OCI-LY7 (cell line): ENCODE results near the gene PPIP5K2. TPM values are rescaled to one million over a fixed set of nuclear protein-coding genes. Genes with fewer than 3 reads are reported as not detected.

Experiments used
- BruUV-seq: library from RNA; stranded (reverse); fragments of 400-500 nt; replicated peaks from 2 replicates; lab custom pipeline; 2021; lab: Mats Ljungman, UMichigan
- CTCF ChIA-PET: fragments of 300-600 bp; sonication (Branson Sonifier 250); formaldehyde crosslinking; loops from one replicate; lab custom pipeline; 2022; ENCODE audit warnings: antibody characterized with exemption; ENCODE audit not compliant: unreplicated experiment; lab: Charles Lee
- POLR2A ChIA-PET: fragments of 300-600 bp; sonication (Branson Sonifier 250); formaldehyde crosslinking; loops from one replicate; lab custom pipeline; 2022; ENCODE audit warnings: antibody characterized with exemption; lab: Charles Lee
- DNase-seq: peaks from one replicate; pipeline ENCODE4 v3.0.0-alpha.2; 2015; ENCODE audit warnings: low spot score
- H2AFZ ChIP-seq: fragments of 200-600 bp; sonication (generic), shearing (Covaris generic); 2 replicates; pipeline ENCODE4 v1.6.1; 2014; ENCODE audit warnings: mild to moderate bottlenecking, antibody characterized with exemption, low read length, moderate library complexity
- H3K27ac ChIP-seq: fragments of 200-600 bp; sonication (generic); 2 replicates; pipeline ENCODE4 v1.5.1; 2014; ENCODE audit warnings: mixed run types, low read depth, mild to moderate bottlenecking, moderate library complexity, low read length, inconsistent platforms; ENCODE audit not compliant: poor library complexity, severe bottlenecking
- H3K36me3 ChIP-seq: fragments of 200-600 bp; sonication (generic); 2 replicates; pipeline ENCODE4 v1.6.1; 2014; ENCODE audit warnings: mild to moderate bottlenecking, antibody characterized with exemption, low read length, moderate library complexity, mixed read lengths; ENCODE audit not compliant: insufficient read depth
- H3K4me1 ChIP-seq: fragments of 200-600 bp; sonication (generic); 2 replicates; pipeline ENCODE4 v1.5.1; 2014; ENCODE audit warnings: mild to moderate bottlenecking, low read length; ENCODE audit not compliant: insufficient read depth, poor library complexity, severe bottlenecking
- H3K4me2 ChIP-seq: fragments of 200-600 bp; sonication (generic); 2 replicates; pipeline ENCODE4 v1.6.1; 2014; ENCODE audit warnings: mild to moderate bottlenecking, low read length
- H3K4me3 ChIP-seq: fragments of 200-600 bp; sonication (generic); 2 replicates; pipeline ENCODE4 v1.5.1; 2014; ENCODE audit warnings: mild to moderate bottlenecking, low read depth, low read length; ENCODE audit not compliant: poor library complexity, severe bottlenecking
- H3K79me2 ChIP-seq: fragments of 200-600 bp; sonication (generic); 2 replicates; pipeline ENCODE4 v1.6.1; 2016; ENCODE audit warnings: low read depth, mild to moderate bottlenecking, low read length, moderate library complexity, mixed read lengths; ENCODE audit not compliant: insufficient read depth
- H3K9me2 ChIP-seq: fragments of 200-600 bp; sonication (generic); 2 replicates; pipeline ENCODE4 v1.6.1; 2016; ENCODE audit warnings: mild to moderate bottlenecking, low read length, mixed read lengths; ENCODE audit not compliant: insufficient read depth
- H3K9me3 ChIP-seq: fragments of 200-600 bp; sonication (generic); 2 replicates; pipeline ENCODE4 v1.6.1; 2014; ENCODE audit warnings: mild to moderate bottlenecking, mixed run types, low read length, mixed read lengths
- H4K20me1 ChIP-seq: fragments of 200-600 bp; sonication (generic); 2 replicates; pipeline ENCODE4 v1.6.1; 2014; ENCODE audit warnings: mild to moderate bottlenecking, antibody characterized with exemption, low read length, moderate library complexity, mixed read lengths; ENCODE audit not compliant: insufficient read depth
- EZH2phosphoT487 ChIP-seq: fragments of 200-600 bp; sonication (generic); IDR thresholded peaks from 2 replicates; pipeline ENCODE4 v1.6.1; 2018; ENCODE audit warnings: low read depth, borderline replicate concordance, mild to moderate bottlenecking, mixed run types, antibody characterized with exemption, low read length, moderate library complexity, mixed read lengths
- intact Hi-C: fragments of 100-400 bp; cut with micrococcal nuclease; formaldehyde crosslinking; loops from one replicate; pipeline ENCODE4 v1.10.0; 2022; ENCODE audit not compliant: unreplicated experiment
- total RNA-seq, 2 experiments: library from RNA; depleted of rRNA in 1 of 2; stranded (reverse); fragments of >200 nt in 1 of 2; shearing (Covaris generic) in 1 of 2; gene quantifications; 2 replicates each; pipeline ENCODE4 v1.2.3, GENCODE V29; 2014 to 2022
- TF ChIP-seq, protein P1 (sequence below): fragments of 200-600 bp; sonication (generic); conservative IDR thresholded peaks from 2 replicates; pipeline ENCODE4 v1.5.1; 2014; ENCODE audit warnings: mild to moderate bottlenecking, antibody characterized with exemption, low read length, moderate library complexity, mixed read lengths

The PPIP5K2 gene
- total RNA-seq, 2 experiments from 2014 or later: 45.5 to 80.0 TPM

DNA sequence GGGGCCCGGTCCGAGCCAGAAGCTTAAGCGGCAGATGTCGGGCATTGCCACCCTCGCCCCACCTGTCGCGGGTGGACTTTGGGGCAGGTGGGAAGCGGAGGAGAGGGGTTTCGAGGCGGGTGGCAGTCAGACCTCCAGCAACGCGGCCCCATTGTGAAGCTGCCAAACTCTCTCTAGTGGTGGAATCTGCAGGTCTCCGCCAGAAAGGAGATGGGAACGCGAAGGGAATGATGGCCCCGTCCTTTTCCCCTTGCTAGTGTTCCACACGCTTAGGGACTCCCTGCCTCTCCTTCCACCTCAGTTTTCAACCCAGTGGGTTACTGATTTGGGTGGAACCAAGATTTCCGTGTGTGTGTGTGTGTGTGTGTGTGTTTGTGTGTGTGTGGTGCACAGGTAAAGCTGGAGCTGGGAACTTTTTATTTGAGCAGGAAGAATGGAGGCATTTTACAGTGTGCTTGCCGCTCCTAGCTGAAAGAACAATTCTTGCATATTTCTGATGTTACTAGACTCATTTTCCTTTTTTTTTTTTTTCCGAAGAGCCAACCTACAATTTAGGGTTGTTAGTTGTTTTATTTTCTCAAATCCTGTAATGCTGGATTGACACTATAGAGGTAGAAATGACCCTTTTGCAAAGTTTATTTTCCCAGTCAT is 139.7 kb downstream of the PPIP5K2 start:
- no TSS peak for BruUV-seq
- Histone ChIP-seq H3K79me2 (peaks cover 50% of the 10 kb centered on the region), H3K27ac (peak overlapping the region; percentile 62), H3K36me3 (no peaks in the 10 kb centered on the region), H3K4me1 (peaks cover 18% of the 10 kb centered on the region), H2AFZ (peak overlapping the region; percentile 51; the same call in 1 of the 2 replicates), H3K9me2 (no peaks in the 10 kb centered on the region), H3K4me2 (peak overlapping the region; percentile 79), H3K4me3 (peak overlapping the region; percentile 81), H3K9me3 (no peaks in the 10 kb centered on the region), H4K20me1 (peaks cover 17% of the 10 kb centered on the region)
- DNase-seq: no peak
- intact Hi-C loops: no loop called here
- no peak for TF ChIP-seq EZH2phosphoT487
- TF ChIP-seq, protein P1, sequence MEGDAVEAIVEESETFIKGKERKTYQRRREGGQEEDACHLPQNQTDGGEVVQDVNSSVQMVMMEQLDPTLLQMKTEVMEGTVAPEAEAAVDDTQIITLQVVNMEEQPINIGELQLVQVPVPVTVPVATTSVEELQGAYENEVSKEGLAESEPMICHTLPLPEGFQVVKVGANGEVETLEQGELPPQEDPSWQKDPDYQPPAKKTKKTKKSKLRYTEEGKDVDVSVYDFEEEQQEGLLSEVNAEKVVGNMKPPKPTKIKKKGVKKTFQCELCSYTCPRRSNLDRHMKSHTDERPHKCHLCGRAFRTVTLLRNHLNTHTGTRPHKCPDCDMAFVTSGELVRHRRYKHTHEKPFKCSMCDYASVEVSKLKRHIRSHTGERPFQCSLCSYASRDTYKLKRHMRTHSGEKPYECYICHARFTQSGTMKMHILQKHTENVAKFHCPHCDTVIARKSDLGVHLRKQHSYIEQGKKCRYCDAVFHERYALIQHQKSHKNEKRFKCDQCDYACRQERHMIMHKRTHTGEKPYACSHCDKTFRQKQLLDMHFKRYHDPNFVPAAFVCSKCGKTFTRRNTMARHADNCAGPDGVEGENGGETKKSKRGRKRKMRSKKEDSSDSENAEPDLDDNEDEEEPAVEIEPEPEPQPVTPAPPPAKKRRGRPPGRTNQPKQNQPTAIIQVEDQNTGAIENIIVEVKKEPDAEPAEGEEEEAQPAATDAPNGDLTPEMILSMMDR: no peak
- ChIA-PET POLR2A (interaction anchor here (0.6 to 2.3 kb wide), 9 partner anchors 12 to 547 kb away, joined by 3 to 7 read pairs (median 3); partner anchors contain the start of genes GIN1 and PPIP5K2), CTCF (no interaction called here)

DNA sequence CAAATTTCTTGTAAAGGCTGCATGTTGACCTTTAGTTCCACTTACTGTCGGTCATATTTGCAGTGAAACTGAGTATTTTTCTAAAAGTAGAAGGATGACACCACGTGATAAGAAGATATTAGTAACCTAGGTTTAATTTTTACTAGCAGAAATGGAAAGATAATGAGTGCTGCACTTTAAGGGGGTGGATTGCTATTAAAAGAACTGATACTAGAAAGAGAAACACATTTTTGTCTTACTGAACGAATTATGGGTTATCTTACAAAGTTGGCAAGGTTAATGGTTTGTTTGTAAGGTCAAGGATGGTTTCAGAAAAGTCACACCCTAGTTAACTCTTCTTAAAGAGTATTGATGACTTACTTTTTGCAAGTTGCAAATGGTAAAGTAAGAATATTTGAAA is 140.8 kb downstream of the PPIP5K2 start:
- H3K9me2 ChIP-seq: no peaks in the 10 kb centered on the region
- peaks cover 55% of the 10 kb centered on the region for H3K79me2 ChIP-seq
- peaks cover 21% of the 10 kb centered on the region for H4K20me1 ChIP-seq
- ChIA-PET CTCF (no interaction called here), POLR2A (interaction anchor here (0.9 to 2.3 kb wide), 6 partner anchors 10 to 140 kb away, joined by 3 to 7 read pairs (median 6); partner anchors contain the start of gene PPIP5K2)
- TSS peak; percentile 64 for BruUV-seq
- H3K36me3 ChIP-seq: no peaks in the 10 kb centered on the region
- no peak for TF ChIP-seq EZH2phosphoT487
- TF ChIP-seq, protein P1: no peak
- H3K27ac ChIP-seq: no peak overlapping the region
- intact Hi-C loops: no loop called here
- H2AFZ ChIP-seq: no peak overlapping the region
- no peaks in the 10 kb centered on the region for H3K9me3 ChIP-seq
- no peak for DNase-seq
- H3K4me2 ChIP-seq: peak overlapping the region; percentile 79
- peaks cover 18% of the 10 kb centered on the region for H3K4me1 ChIP-seq
- H3K4me3 ChIP-seq: peak overlapping the region; percentile 38

Other genes starting within 250 kb of the PPIP5K2 start
- gene GIN1, start 163 bp upstream of the PPIP5K2 start, total RNA-seq (2014; rRNA removed; shearing (Covaris generic)): 3.9 TPM in 2 replicates
- gene GIN1, start 163 bp upstream of the PPIP5K2 start, total RNA-seq (2022): 5.8 TPM in 2 replicates
- gene MACIR, start 138.5 kb downstream of the PPIP5K2 start, total RNA-seq (2014; rRNA removed; shearing (Covaris generic)): 10.9 and 13.8 TPM in 2 replicates
- 9.1 and 11.7 TPM in 2 replicates for gene MACIR, start 138.5 kb downstream of the PPIP5K2 start, total RNA-seq (2022)